ENCODE measurements around the gene SGPL1. TPM values are rescaled to one million over a fixed set of nuclear protein-coding genes. Genes with fewer than 3 reads are reported as not detected.

Gene SGPL1
- polyA plus RNA-seq, 1 donor from 2014 or later: 33.4 TPM

- Histone ChIP-seq H3K27ac (ENCODE audit: low read length) (no peak overlapping the region), H4K20me1 (ENCODE audit: insufficient read depth) (no peaks in the 10 kb centered on the region), H3K79me2 (replicated peaks; ENCODE audit: insufficient read depth, low read length) (no peaks in the 10 kb centered on the region), H3F3A (ENCODE audit: insufficient read depth, low read length, poor library complexity, severe bottlenecking) (no peaks in the 10 kb centered on the region), H3K9me2 (ENCODE audit: insufficient read depth, low read length) (no peaks in the 10 kb centered on the region), H3K27me3 (ENCODE audit: insufficient read depth, low read depth, low read length) (no peaks in the 10 kb centered on the region), H3K9me3 (ENCODE audit: low read length) (no peaks in the 10 kb centered on the region), H3K36me3 (ENCODE audit: insufficient read depth, low read length) (no peaks in the 10 kb centered on the region), H3K4me3 (ENCODE audit: low read length) (no peak overlapping the region), H3K9ac (ENCODE audit: low read length) (no peak overlapping the region), H3K4me2 (ENCODE audit: low read length) (no peak overlapping the region), H2AFZ (ENCODE audit: low read depth, low read length) (no peak overlapping the region)
- TF ChIP-seq TAF1 (IDR thresholded peaks at IDR 0.05; ENCODE audit: low read depth): no peak
- TF ChIP-seq EP300 (conservative IDR thresholded peaks at IDR 0.05; ENCODE audit: poor library complexity, severe bottlenecking): no peak
- TF ChIP-seq MXI1 (conservative IDR thresholded peaks at IDR 0.05; ENCODE audit: poor library complexity, severe bottlenecking): no peak
- no peak for TF ChIP-seq REST (IDR thresholded peaks at IDR 0.05; ENCODE audit: borderline replicate concordance)
- TF ChIP-seq EZH2 (IDR thresholded peaks at IDR 0.05; ENCODE audit: borderline replicate concordance, insufficient read depth, low read length, poor library complexity, severe bottlenecking): no peak
- TF ChIP-seq POLR2AphosphoS5 (IDR thresholded peaks at IDR 0.05): no peak
- no peak for TF ChIP-seq CTCF (IDR thresholded peaks at IDR 0.05; ENCODE audit: poor library complexity, severe bottlenecking)
- no peak for TF ChIP-seq RAD21 (conservative IDR thresholded peaks at IDR 0.05)
- no peak for TF ChIP-seq SMC3 (conservative IDR thresholded peaks at IDR 0.05; ENCODE audit: poor library complexity)
Observed at GRCh38 chr10:70809011-70809611, 6.6 kb upstream of the SGPL1 start.

GRCh38 chr10:70809726-70810125, 6.0 kb upstream of the SGPL1 start:
- Histone ChIP-seq H2AFZ (ENCODE audit: low read depth, low read length) (no peak overlapping the region), H3K9me3 (ENCODE audit: low read length) (no peaks in the 10 kb centered on the region), H3K36me3 (ENCODE audit: insufficient read depth, low read length) (no peaks in the 10 kb centered on the region), H3K4me2 (ENCODE audit: low read length) (no peak overlapping the region), H4K20me1 (ENCODE audit: insufficient read depth) (no peaks in the 10 kb centered on the region), H3K27me3 (ENCODE audit: insufficient read depth, low read depth, low read length) (no peaks in the 10 kb centered on the region), H3K4me3 (ENCODE audit: low read length) (no peak overlapping the region), H3K27ac (ENCODE audit: low read length) (no peak overlapping the region), H3F3A (ENCODE audit: insufficient read depth, low read length, poor library complexity, severe bottlenecking) (no peaks in the 10 kb centered on the region), H3K9me2 (ENCODE audit: insufficient read depth, low read length) (no peaks in the 10 kb centered on the region), H3K79me2 (replicated peaks; ENCODE audit: insufficient read depth, low read length) (no peaks in the 10 kb centered on the region), H3K9ac (ENCODE audit: low read length) (no peak overlapping the region)
- TF ChIP-seq EP300 (conservative IDR thresholded peaks at IDR 0.05; ENCODE audit: poor library complexity, severe bottlenecking): no peak
- no peak for TF ChIP-seq EZH2 (IDR thresholded peaks at IDR 0.05; ENCODE audit: borderline replicate concordance, insufficient read depth, low read length, poor library complexity, severe bottlenecking)
- no peak for TF ChIP-seq CTCF (IDR thresholded peaks at IDR 0.05; ENCODE audit: poor library complexity, severe bottlenecking)
- no peak for TF ChIP-seq MXI1 (conservative IDR thresholded peaks at IDR 0.05; ENCODE audit: poor library complexity, severe bottlenecking)
- no peak for TF ChIP-seq POLR2AphosphoS5 (IDR thresholded peaks at IDR 0.05)
- no peak for TF ChIP-seq TAF1 (IDR thresholded peaks at IDR 0.05; ENCODE audit: low read depth)
- no peak for TF ChIP-seq SMC3 (conservative IDR thresholded peaks at IDR 0.05; ENCODE audit: poor library complexity)

All from neural cell (in vitro differentiated cells).